Globus pallidus (tissue), 1 donor: ENCODE measurements around the gene RAB11FIP5.

Experiments
- DNase-seq: peaks from one replicate; pipeline ENCODE4 v3.0.0-alpha.2; 2015; ENCODE audit warnings: low spot score

The RAB11FIP5 gene

GRCh38 chr2:73032702-73033097, 80.0 kb downstream of the RAB11FIP5 start:
- DNase-seq, result no peak

- no peak for DNase-seq
Observed at GRCh38 chr2:73031725-73032701, 80.7 kb downstream of the RAB11FIP5 start.

- DNase-seq, result no peak
Observed at GRCh38 chr2:73031095-73031678, 81.6 kb downstream of the RAB11FIP5 start.

GRCh38 chr2:73028841-73029240, 83.9 kb downstream of the RAB11FIP5 start:
- no peak for DNase-seq

- DNase-seq, result no peak
Observed at GRCh38 chr2:73027340-73027739, 85.4 kb downstream of the RAB11FIP5 start.

- DNase-seq, result no peak
Observed at GRCh38 chr2:73023497-73023896, 89.3 kb downstream of the RAB11FIP5 start.
